Measurements from ENCODE around the gene MBNL2. TPM values are rescaled to one million over a fixed set of nuclear protein-coding genes. Genes with fewer than 3 reads are reported as not detected.

The MBNL2 gene
- total RNA-seq, 1 experiment from 2014 or later, result 17.8 TPM

DNA sequence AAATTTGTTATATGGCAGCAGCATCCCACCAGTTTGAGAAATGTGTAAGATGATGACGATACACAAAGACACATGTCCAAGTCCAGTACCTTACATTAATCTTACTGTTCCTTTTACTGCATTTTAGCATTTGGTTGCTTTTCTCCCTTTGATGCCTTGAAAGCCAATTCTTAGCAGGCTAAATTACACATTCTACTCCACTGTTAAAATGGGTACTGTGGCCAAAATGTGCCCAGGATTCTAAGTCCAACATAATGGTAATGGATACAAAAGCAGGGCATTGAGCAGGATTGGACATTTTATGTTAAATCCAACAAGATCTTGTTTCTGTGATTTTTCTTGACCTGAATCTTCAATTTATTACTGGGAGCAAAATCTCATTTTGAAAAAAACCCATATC lies 159.1 kb downstream of the MBNL2 start:
- H3K27ac ChIP-seq (ENCODE audit: low read length), result no peak overlapping the region
- no peaks in the 10 kb centered on the region for H3F3A ChIP-seq (ENCODE audit: low read length, unreplicated experiment)
- no TSS peak for BruUV-seq (replicated peaks)
- ATAC-seq (no peak), DNase-seq (no peak)
- TF ChIP-seq EZH2phosphoT487 (IDR thresholded peaks at IDR 0.05; ENCODE audit: borderline replicate concordance, low read length) (no peak), EZH2 (IDR thresholded peaks at IDR 0.05; ENCODE audit: low read length, unreplicated experiment) (no peak)
- TF ChIP-seq, protein P1, sequence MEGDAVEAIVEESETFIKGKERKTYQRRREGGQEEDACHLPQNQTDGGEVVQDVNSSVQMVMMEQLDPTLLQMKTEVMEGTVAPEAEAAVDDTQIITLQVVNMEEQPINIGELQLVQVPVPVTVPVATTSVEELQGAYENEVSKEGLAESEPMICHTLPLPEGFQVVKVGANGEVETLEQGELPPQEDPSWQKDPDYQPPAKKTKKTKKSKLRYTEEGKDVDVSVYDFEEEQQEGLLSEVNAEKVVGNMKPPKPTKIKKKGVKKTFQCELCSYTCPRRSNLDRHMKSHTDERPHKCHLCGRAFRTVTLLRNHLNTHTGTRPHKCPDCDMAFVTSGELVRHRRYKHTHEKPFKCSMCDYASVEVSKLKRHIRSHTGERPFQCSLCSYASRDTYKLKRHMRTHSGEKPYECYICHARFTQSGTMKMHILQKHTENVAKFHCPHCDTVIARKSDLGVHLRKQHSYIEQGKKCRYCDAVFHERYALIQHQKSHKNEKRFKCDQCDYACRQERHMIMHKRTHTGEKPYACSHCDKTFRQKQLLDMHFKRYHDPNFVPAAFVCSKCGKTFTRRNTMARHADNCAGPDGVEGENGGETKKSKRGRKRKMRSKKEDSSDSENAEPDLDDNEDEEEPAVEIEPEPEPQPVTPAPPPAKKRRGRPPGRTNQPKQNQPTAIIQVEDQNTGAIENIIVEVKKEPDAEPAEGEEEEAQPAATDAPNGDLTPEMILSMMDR (conservative IDR thresholded peaks at IDR 0.05; ENCODE audit: low read depth, low read length), result no peak
- no peaks in the 10 kb centered on the region for H3K9me3 ChIP-seq (ENCODE audit: low read length)
- no peak overlapping the region for H3K9ac ChIP-seq (ENCODE audit: low read length)
- H3K27me3 ChIP-seq (ENCODE audit: low read length), result no peaks in the 10 kb centered on the region
- no peaks in the 10 kb centered on the region for H3K4me1 ChIP-seq (ENCODE audit: insufficient read depth, low read length)
- H3K36me3 ChIP-seq (ENCODE audit: low read depth, low read length), result no peaks in the 10 kb centered on the region
- no peak overlapping the region for H2AFZ ChIP-seq (ENCODE audit: low read length)
- no peaks in the 10 kb centered on the region for H3K79me2 ChIP-seq (ENCODE audit: low read length)
- no peak overlapping the region for H3K4me2 ChIP-seq (ENCODE audit: low read length)
- H3K9me2 ChIP-seq (replicated peaks; ENCODE audit: low read length), result no peaks in the 10 kb centered on the region
- CTCF ChIA-PET, result no interaction called here
- POLR2A ChIA-PET (ENCODE audit: unreplicated experiment), result no interaction called here
- H4K20me1 ChIP-seq (ENCODE audit: low read length), result no peaks in the 10 kb centered on the region
- no peak overlapping the region for H3K4me3 ChIP-seq (ENCODE audit: low read length)
- intact Hi-C loops (cut with micrococcal nuclease), result no loop called here

DNA sequence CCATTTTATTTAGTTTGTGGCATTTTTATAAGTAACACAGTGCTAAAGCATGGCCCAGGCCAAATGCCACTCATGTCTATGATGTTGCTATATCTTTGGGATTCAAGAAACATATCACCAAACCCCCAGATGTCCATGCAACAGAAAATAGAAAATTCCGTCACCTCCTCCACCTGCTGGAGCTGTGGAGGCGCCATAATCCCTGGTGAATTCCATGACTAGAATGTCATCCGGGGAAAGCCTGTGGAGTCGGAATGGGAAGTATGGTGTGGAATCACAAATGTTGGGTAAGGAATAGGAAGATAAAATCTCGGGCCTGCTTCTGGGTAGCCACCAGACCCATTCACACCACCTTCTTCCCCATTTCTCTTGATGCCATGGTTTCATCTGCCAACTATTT lies 160.1 kb downstream of the MBNL2 start:
- CTCF ChIA-PET, result no interaction called here
- TF ChIP-seq EZH2 (IDR thresholded peaks at IDR 0.05; ENCODE audit: low read length, unreplicated experiment), result no peak
- TF ChIP-seq, protein P1 (conservative IDR thresholded peaks at IDR 0.05; ENCODE audit: low read depth, low read length), result no peak
- no peak for TF ChIP-seq EZH2phosphoT487 (IDR thresholded peaks at IDR 0.05; ENCODE audit: borderline replicate concordance, low read length)
- no TSS peak for BruUV-seq (replicated peaks)

DNA sequence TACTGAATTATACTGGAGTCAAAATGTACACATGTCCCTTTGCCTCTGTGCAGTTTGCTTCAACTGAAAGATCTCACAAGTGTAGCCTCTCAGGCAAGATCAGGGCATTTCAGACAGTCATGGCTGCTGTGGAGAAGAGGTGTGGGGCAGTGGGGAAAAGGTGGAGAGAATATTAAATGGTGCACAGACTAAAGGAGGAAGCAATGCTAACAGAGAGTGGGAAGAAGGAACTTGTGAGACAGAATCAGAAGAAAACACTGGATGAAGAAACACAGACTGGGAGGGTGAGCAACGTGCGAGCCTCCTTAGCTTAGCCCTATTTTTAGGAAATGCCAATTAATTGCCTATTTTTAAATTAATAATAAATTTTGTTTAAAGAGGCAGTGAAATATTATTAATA lies 162.2 kb downstream of the MBNL2 start:
- no peak overlapping the region for H2AFZ ChIP-seq (ENCODE audit: low read length)
- H3K36me3 ChIP-seq (ENCODE audit: low read depth, low read length), result no peaks in the 10 kb centered on the region
- ChIA-PET CTCF (no interaction called here), POLR2A (ENCODE audit: unreplicated experiment) (no interaction called here)
- H3K4me1 ChIP-seq (ENCODE audit: insufficient read depth, low read length), result no peaks in the 10 kb centered on the region
- TF ChIP-seq, protein P1 (conservative IDR thresholded peaks at IDR 0.05; ENCODE audit: low read depth, low read length), result no peak
- TF ChIP-seq EZH2 (IDR thresholded peaks at IDR 0.05; ENCODE audit: low read length, unreplicated experiment) (no peak), EZH2phosphoT487 (IDR thresholded peaks at IDR 0.05; ENCODE audit: borderline replicate concordance, low read length) (no peak)
- no peaks in the 10 kb centered on the region for H4K20me1 ChIP-seq (ENCODE audit: low read length)
- intact Hi-C loops (cut with micrococcal nuclease), result no loop called here
- H3K4me3 ChIP-seq (ENCODE audit: low read length), result no peak overlapping the region
- H3F3A ChIP-seq (ENCODE audit: low read length, unreplicated experiment), result no peaks in the 10 kb centered on the region
- no peaks in the 10 kb centered on the region for H3K27me3 ChIP-seq (ENCODE audit: low read length)
- DNase-seq (no peak), ATAC-seq (no peak)
- H3K9me2 ChIP-seq (replicated peaks; ENCODE audit: low read length), result no peaks in the 10 kb centered on the region
- H3K79me2 ChIP-seq (ENCODE audit: low read length), result no peaks in the 10 kb centered on the region
- H3K27ac ChIP-seq (ENCODE audit: low read length), result no peak overlapping the region
- no peaks in the 10 kb centered on the region for H3K9me3 ChIP-seq (ENCODE audit: low read length)
- no peak overlapping the region for H3K9ac ChIP-seq (ENCODE audit: low read length)
- no peak overlapping the region for H3K4me2 ChIP-seq (ENCODE audit: low read length)
- BruUV-seq (replicated peaks), result no TSS peak

More for the DNA sequence above, 160.1 kb downstream of the MBNL2 start:
- H4K20me1 ChIP-seq (ENCODE audit: low read length), result no peaks in the 10 kb centered on the region
- H3K9me2 ChIP-seq (replicated peaks; ENCODE audit: low read length), result no peaks in the 10 kb centered on the region
- ATAC-seq (no peak), DNase-seq (no peak)
- H3K4me2 ChIP-seq (ENCODE audit: low read length), result no peak overlapping the region
- H3K4me1 ChIP-seq (ENCODE audit: insufficient read depth, low read length), result no peaks in the 10 kb centered on the region
- H3K9ac ChIP-seq (ENCODE audit: low read length), result no peak overlapping the region
- no peaks in the 10 kb centered on the region for H3K27me3 ChIP-seq (ENCODE audit: low read length)
- no peak overlapping the region for H3K4me3 ChIP-seq (ENCODE audit: low read length)
- no peaks in the 10 kb centered on the region for H3K79me2 ChIP-seq (ENCODE audit: low read length)
- POLR2A ChIA-PET (ENCODE audit: unreplicated experiment), result no interaction called here
- no peak overlapping the region for H3K27ac ChIP-seq (ENCODE audit: low read length)
- H2AFZ ChIP-seq (ENCODE audit: low read length), result no peak overlapping the region
- no peaks in the 10 kb centered on the region for H3F3A ChIP-seq (ENCODE audit: low read length, unreplicated experiment)
- intact Hi-C loops (cut with micrococcal nuclease), result no loop called here
- H3K9me3 ChIP-seq (ENCODE audit: low read length), result no peaks in the 10 kb centered on the region
- no peaks in the 10 kb centered on the region for H3K36me3 ChIP-seq (ENCODE audit: low read depth, low read length)

All from PC-3 (cell line).